Neural cell (in vitro differentiated cells): ENCODE measurements around the gene RAP1GDS1. TPM values are rescaled to one million over a fixed set of nuclear protein-coding genes. Genes with fewer than 3 reads are reported as not detected.

Experiments used
- H2AFZ ChIP-seq: fragments of 200-600, 300-800 bp; sonication (generic), shearing (Covaris generic); 2 replicates; pipeline ENCODE4 v1.6.0; 2014; ENCODE audit warnings: low read depth, mild to moderate bottlenecking, antibody characterized with exemption, low read length, moderate library complexity
- H3F3A ChIP-seq: fragments of 200-600 bp; shearing (Covaris generic); 2 replicates; pipeline ENCODE4 v1.6.1; 2016; ENCODE audit warnings: mild to moderate bottlenecking, moderate library complexity, mixed read lengths, antibody characterized with exemption, low read length; ENCODE audit not compliant: insufficient read depth, poor library complexity, severe bottlenecking
- H3K27ac ChIP-seq: fragments of 200-600, 300-800 bp; sonication (generic), shearing (Covaris generic); 2 replicates; pipeline ENCODE4 v1.5.1; 2014; ENCODE audit warnings: mild to moderate bottlenecking, low read length, moderate library complexity
- H3K27me3 ChIP-seq: fragments of 300-800, 200-600 bp; sonication (generic), shearing (Covaris generic); 2 replicates; pipeline ENCODE4 v1.6.0; 2014; ENCODE audit warnings: mild to moderate bottlenecking, low read depth, low read length, moderate library complexity; ENCODE audit not compliant: insufficient read depth
- H3K36me3 ChIP-seq: fragments of 300-800, 200-600 bp; sonication (generic), shearing (Covaris generic); 2 replicates; pipeline ENCODE4 v1.5.1; 2014; ENCODE audit warnings: mild to moderate bottlenecking, antibody characterized with exemption, low read length, moderate library complexity; ENCODE audit not compliant: insufficient read depth
- H3K4me2 ChIP-seq: fragments of 300-800, 200-600 bp; sonication (generic), shearing (Covaris generic); 2 replicates; pipeline ENCODE4 v1.6.0; 2014; ENCODE audit warnings: mild to moderate bottlenecking, low read length
- H3K4me3 ChIP-seq: fragments of 300-800, 200-600 bp; sonication (generic), shearing (Covaris generic); 2 replicates; pipeline ENCODE4 v1.5.1; 2014; ENCODE audit warnings: mild to moderate bottlenecking, low read length, moderate library complexity
- H3K79me2 ChIP-seq: fragments of 200-600 bp; shearing (Covaris generic); replicated peaks from 2 replicates; pipeline ENCODE4 v1.6.0; 2014; ENCODE audit warnings: mild to moderate bottlenecking, low read length, moderate library complexity; ENCODE audit not compliant: insufficient read depth
- H3K9ac ChIP-seq: fragments of 300-800, 200-600 bp; sonication (generic), shearing (Covaris generic); 2 replicates; pipeline ENCODE4 v1.6.1; 2016; ENCODE audit warnings: mild to moderate bottlenecking, low read length, mixed read lengths
- H3K9me2 ChIP-seq: fragments of 200-600 bp; shearing (Covaris generic); 2 replicates; pipeline ENCODE4 v1.6.1; 2016; ENCODE audit warnings: mild to moderate bottlenecking, low read length, mixed read lengths; ENCODE audit not compliant: insufficient read depth
- H3K9me3 ChIP-seq: fragments of 200-600, 300-800 bp; sonication (generic), shearing (Covaris generic); 2 replicates; pipeline ENCODE4 v1.6.1; 2016; ENCODE audit warnings: mild to moderate bottlenecking, mixed run types, low read length, moderate library complexity, mixed read lengths
- H4K20me1 ChIP-seq: fragments of 200-600 bp; shearing (Covaris generic); 2 replicates; pipeline ENCODE4 v1.6.1; 2016; ENCODE audit warnings: mild to moderate bottlenecking, mixed run types; ENCODE audit not compliant: insufficient read depth
- CTCF ChIP-seq: fragments of 450-650 bp; IDR thresholded peaks from 2 replicates; pipeline ENCODE4 v1.5.1; 2014; ENCODE audit warnings: antibody characterized with exemption, mild to moderate bottlenecking, moderate library complexity; ENCODE audit not compliant: poor library complexity, severe bottlenecking
- EP300 ChIP-seq: fragments of 450-650 bp; conservative IDR thresholded peaks from 2 replicates; pipeline ENCODE4 v1.6.1; 2014; ENCODE audit warnings: antibody characterized with exemption, mild to moderate bottlenecking, moderate library complexity; ENCODE audit not compliant: poor library complexity, severe bottlenecking
- EZH2 ChIP-seq: fragments of 200-600, 300-800 bp; shearing (Covaris generic), sonication (generic); IDR thresholded peaks from 2 replicates; pipeline ENCODE4 v1.6.1; 2014; ENCODE audit warnings: antibody characterized with exemption, low read length, borderline replicate concordance, mild to moderate bottlenecking; ENCODE audit not compliant: insufficient read depth, poor library complexity, severe bottlenecking
- MXI1 ChIP-seq: fragments of 450-650 bp; conservative IDR thresholded peaks from 2 replicates; pipeline ENCODE4 v1.6.1; 2014; ENCODE audit warnings: antibody characterized with exemption, mild to moderate bottlenecking; ENCODE audit not compliant: poor library complexity, severe bottlenecking
- POLR2AphosphoS5 ChIP-seq: IDR thresholded peaks from 2 replicates; pipeline ENCODE4 v1.6.1; 2012
- RAD21 ChIP-seq: fragments of 450-650 bp; conservative IDR thresholded peaks from 2 replicates; pipeline ENCODE4 v1.6.1; 2014; ENCODE audit warnings: antibody characterized with exemption, mild to moderate bottlenecking, moderate library complexity
- REST ChIP-seq: IDR thresholded peaks from 2 replicates; pipeline ENCODE4 v1.6.1; 2012; ENCODE audit warnings: borderline replicate concordance
- SMC3 ChIP-seq: fragments of 450-650 bp; conservative IDR thresholded peaks from 2 replicates; pipeline ENCODE4 v1.6.1; 2014; ENCODE audit warnings: antibody characterized with exemption, mild to moderate bottlenecking, moderate library complexity; ENCODE audit not compliant: poor library complexity
- TAF1 ChIP-seq: IDR thresholded peaks from 2 replicates; pipeline ENCODE4 v1.6.1; 2012; ENCODE audit warnings: low read depth
- polyA plus RNA-seq: library from polyadenylated mRNA; depleted of rRNA; stranded (reverse); fragments of >200 nt; gene quantifications from 2 replicates; pipeline ENCODE4 v1.2.3, GENCODE V29; 2014

Gene RAP1GDS1
- polyA plus RNA-seq, 1 donor from 2014 or later: 41.1 TPM

- no peak overlapping the region for H3K9ac ChIP-seq
- H3K36me3 ChIP-seq: no peaks in the 10 kb centered on the region
- TF ChIP-seq SMC3: no peak
- no peak for TF ChIP-seq RAD21
- TF ChIP-seq REST: no peak
- TF ChIP-seq MXI1: no peak
- TF ChIP-seq CTCF: no peak
- TF ChIP-seq POLR2AphosphoS5: no peak
- no peak for TF ChIP-seq EP300
- no peak for TF ChIP-seq TAF1
- TF ChIP-seq EZH2: no peak
- no peaks in the 10 kb centered on the region for H3K9me2 ChIP-seq
- H3K27ac ChIP-seq: no peak overlapping the region
- H4K20me1 ChIP-seq: no peaks in the 10 kb centered on the region
- H3K4me2 ChIP-seq: no peak overlapping the region
- no peaks in the 10 kb centered on the region for H3K9me3 ChIP-seq
- no peaks in the 10 kb centered on the region for H3K27me3 ChIP-seq
- no peak overlapping the region for H3K4me3 ChIP-seq
- no peak overlapping the region for H2AFZ ChIP-seq
- H3K79me2 ChIP-seq: no peaks in the 10 kb centered on the region
- no peaks in the 10 kb centered on the region for H3F3A ChIP-seq
Measured at GRCh38 chr4:98310867-98311266, 49.7 kb downstream of the RAP1GDS1 start.

GRCh38 chr4:98311656-98312055 lies 50.5 kb downstream of the RAP1GDS1 start:
- Histone ChIP-seq H3K36me3 (no peaks in the 10 kb centered on the region), H3K79me2 (no peaks in the 10 kb centered on the region), H3K9ac (no peak overlapping the region), H3K9me2 (no peaks in the 10 kb centered on the region), H3K4me2 (no peak overlapping the region), H3K27me3 (no peaks in the 10 kb centered on the region), H3F3A (no peaks in the 10 kb centered on the region), H3K27ac (no peak overlapping the region), H2AFZ (no peak overlapping the region), H4K20me1 (no peaks in the 10 kb centered on the region), H3K9me3 (no peaks in the 10 kb centered on the region), H3K4me3 (no peak overlapping the region)
- no peak for TF ChIP-seq REST
- no peak for TF ChIP-seq POLR2AphosphoS5
- TF ChIP-seq MXI1: no peak
- no peak for TF ChIP-seq CTCF
- no peak for TF ChIP-seq TAF1
- no peak for TF ChIP-seq EP300
- no peak for TF ChIP-seq EZH2
- no peak for TF ChIP-seq SMC3
- no peak for TF ChIP-seq RAD21
